SK-N-SH treated with all-trans-retinoic acid at 6 μM for 48 hours (cell line): ENCODE measurements around the gene MAP3K10.
A peak's percentile ranks its signal among the peaks of the same experiment; 100 is the strongest.

ENCODE experiments used
- ATAC-seq: fragments of 200-7000 bp; cut with Tn5 transposase; 3 replicates; pipeline ENCODE4 v1.9.1; 2020; ENCODE audit warnings: mild to moderate bottlenecking, moderate library complexity
- ARNTL ChIP-seq: fragments of 450-650 bp; formaldehyde crosslinking; IDR thresholded peaks from 2 replicates; pipeline ENCODE4 v1.5.0; 2020; ENCODE audit warnings: low read depth, mild to moderate bottlenecking, moderate library complexity, borderline replicate concordance
- BACH2 ChIP-seq: fragments of 250-450 bp; sonication (Bioruptor Pico); IDR thresholded peaks from 2 replicates; pipeline ENCODE4 v1.9.0; 2021; ENCODE audit warnings: mild to moderate bottlenecking, borderline replicate concordance
- CREB5 ChIP-seq: fragments of 250-450 bp; sonication (Bioruptor Pico); IDR thresholded peaks from 2 replicates; pipeline ENCODE4 v1.5.1; 2020; ENCODE audit warnings: low read depth, mild to moderate bottlenecking, moderate library complexity
- CSDC2 ChIP-seq: fragments of 250-450 bp; sonication (Bioruptor Pico); IDR thresholded peaks from 2 replicates; pipeline ENCODE4 v1.5.0; 2020; ENCODE audit warnings: mild to moderate bottlenecking, moderate library complexity
- ESRRG ChIP-seq: fragments of 250-450 bp; sonication (Bioruptor Pico); IDR thresholded peaks from 2 replicates; pipeline ENCODE4 v1.6.1; 2021; ENCODE audit warnings: mild to moderate bottlenecking
- GLIS3 ChIP-seq: fragments of 250-450 bp; sonication (Bioruptor Pico); IDR thresholded peaks from 2 replicates; pipeline ENCODE4 v1.5.0; 2020; ENCODE audit warnings: mild to moderate bottlenecking, moderate library complexity
- OSR1 ChIP-seq: fragments of 250-450 bp; sonication (Bioruptor Pico); IDR thresholded peaks from 2 replicates; pipeline ENCODE4 v1.8.0; 2022; ENCODE audit warnings: moderate library complexity, mild to moderate bottlenecking, inconsistent platforms
- PATZ1 ChIP-seq: fragments of 250-450 bp; sonication (Bioruptor Pico); IDR thresholded peaks from 2 replicates; pipeline ENCODE4 v1.8.0; 2020; ENCODE audit warnings: mild to moderate bottlenecking, moderate library complexity, borderline replicate concordance
- POU6F1 ChIP-seq: fragments of 250-450 bp; sonication (Bioruptor Pico); IDR thresholded peaks from 2 replicates; pipeline ENCODE4 v1.8.0; 2021; ENCODE audit warnings: low read depth, mild to moderate bottlenecking, moderate library complexity, borderline replicate concordance
- PPARA ChIP-seq: fragments of 250-450 bp; sonication (Bioruptor Pico); IDR thresholded peaks from 2 replicates; pipeline ENCODE4 v1.5.0; 2020; ENCODE audit warnings: mild to moderate bottlenecking, borderline replicate concordance
- RARB ChIP-seq: fragments of 250-450 bp; sonication (Bioruptor Pico); IDR thresholded peaks from 2 replicates; pipeline ENCODE4 v1.8.0; 2021; ENCODE audit warnings: mild to moderate bottlenecking, moderate library complexity
- SNAI2 ChIP-seq: fragments of 250-450 bp; sonication (Bioruptor Pico); IDR thresholded peaks from 2 replicates; pipeline ENCODE4 v1.5.0; 2020; ENCODE audit warnings: mild to moderate bottlenecking, moderate library complexity
- TCF4 ChIP-seq: fragments of 250-450 bp; sonication (Bioruptor Pico); IDR thresholded peaks from 2 replicates; pipeline ENCODE4 v1.8.0; 2021; ENCODE audit warnings: mild to moderate bottlenecking, moderate library complexity, borderline replicate concordance
- TOX ChIP-seq: fragments of 250-450 bp; sonication (Bioruptor Pico); IDR thresholded peaks from 2 replicates; pipeline ENCODE4 v1.8.0; 2021; ENCODE audit warnings: mild to moderate bottlenecking, moderate library complexity, borderline replicate concordance
- ZC3H10 ChIP-seq: fragments of 250-450 bp; sonication (Bioruptor Pico); IDR thresholded peaks from 2 replicates; pipeline ENCODE4 v1.5.1; 2021; ENCODE audit warnings: mild to moderate bottlenecking, moderate library complexity
- ZFP3 ChIP-seq: fragments of 250-450 bp; sonication (Bioruptor Pico); IDR thresholded peaks from 2 replicates; pipeline ENCODE4 v1.5.0; 2020; ENCODE audit warnings: mild to moderate bottlenecking, moderate library complexity
- ZFP30 ChIP-seq: fragments of 450-650 bp; formaldehyde crosslinking; IDR thresholded peaks from 2 replicates; pipeline ENCODE4 v1.5.0; 2022; ENCODE audit warnings: mild to moderate bottlenecking, moderate library complexity
- ZNF565 ChIP-seq: fragments of 450-650 bp; formaldehyde crosslinking; conservative IDR thresholded peaks from 2 replicates; pipeline ENCODE4 v1.5.0; 2020; ENCODE audit warnings: low read depth, mild to moderate bottlenecking, moderate library complexity
- ZNF8 ChIP-seq: fragments of 450-650 bp; formaldehyde crosslinking; IDR thresholded peaks from 2 replicates; pipeline ENCODE4 v1.5.0; 2020; ENCODE audit warnings: mild to moderate bottlenecking, moderate library complexity

MAP3K10 gene

DNA sequence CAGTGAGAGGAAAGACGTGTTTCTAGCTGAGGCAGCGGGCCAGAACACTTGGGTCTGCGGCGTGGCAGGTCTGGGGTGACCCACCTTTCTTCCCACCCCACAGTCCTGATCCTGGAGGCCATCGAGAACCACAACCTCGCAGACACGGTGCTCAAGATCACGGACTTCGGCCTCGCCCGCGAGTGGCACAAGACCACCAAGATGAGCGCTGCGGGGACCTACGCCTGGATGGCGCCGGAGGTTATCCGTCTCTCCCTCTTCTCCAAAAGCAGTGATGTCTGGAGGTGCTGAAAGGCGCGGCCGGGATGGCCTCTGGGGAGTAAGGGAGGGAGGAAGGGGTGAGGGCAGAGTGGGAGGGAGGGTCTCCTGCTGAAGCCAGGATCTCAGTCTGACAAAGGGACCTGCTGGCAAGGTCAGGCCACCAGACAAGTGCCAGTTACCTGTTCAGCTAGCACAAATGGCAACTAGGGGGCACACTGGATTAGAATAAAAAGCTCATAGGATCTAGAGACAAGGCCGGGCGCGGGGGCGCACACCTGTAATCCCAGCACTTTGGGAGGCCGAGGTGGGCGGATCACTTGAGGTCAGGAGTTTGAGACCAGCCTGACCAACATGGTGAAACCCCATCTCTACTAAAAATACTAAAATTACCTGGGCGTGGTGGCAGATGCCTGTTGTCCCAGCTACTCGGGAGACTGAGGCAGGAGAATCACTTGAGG lies 7.2 kb downstream of the MAP3K10 start:
- no peak for ATAC-seq
- TF ChIP-seq RARB: no peak
- no peak for TF ChIP-seq POU6F1 (CRISPR knock-in tag)
- TF ChIP-seq ZNF8 (CRISPR knock-in tag): no peak
- no peak for TF ChIP-seq ESRRG (CRISPR knock-in tag)
- TF ChIP-seq SNAI2 (CRISPR knock-in tag): no peak
- TF ChIP-seq OSR1: no peak
- no peak for TF ChIP-seq BACH2 (CRISPR knock-in tag)
- no peak for TF ChIP-seq ZFP30 (CRISPR knock-in tag)
- no peak for TF ChIP-seq PATZ1 (CRISPR knock-in tag)
- TF ChIP-seq CREB5 (CRISPR knock-in tag): no peak
- TF ChIP-seq ZC3H10: no peak
- TF ChIP-seq ZNF565 (CRISPR knock-in tag): no peak
- TF ChIP-seq ARNTL: no peak
- TF ChIP-seq GLIS3 (CRISPR knock-in tag): no peak
- no peak for TF ChIP-seq PPARA (CRISPR knock-in tag)
- no peak for TF ChIP-seq ZFP3 (CRISPR knock-in tag)
- TF ChIP-seq, all 23 proteins: peak for 0

DNA sequence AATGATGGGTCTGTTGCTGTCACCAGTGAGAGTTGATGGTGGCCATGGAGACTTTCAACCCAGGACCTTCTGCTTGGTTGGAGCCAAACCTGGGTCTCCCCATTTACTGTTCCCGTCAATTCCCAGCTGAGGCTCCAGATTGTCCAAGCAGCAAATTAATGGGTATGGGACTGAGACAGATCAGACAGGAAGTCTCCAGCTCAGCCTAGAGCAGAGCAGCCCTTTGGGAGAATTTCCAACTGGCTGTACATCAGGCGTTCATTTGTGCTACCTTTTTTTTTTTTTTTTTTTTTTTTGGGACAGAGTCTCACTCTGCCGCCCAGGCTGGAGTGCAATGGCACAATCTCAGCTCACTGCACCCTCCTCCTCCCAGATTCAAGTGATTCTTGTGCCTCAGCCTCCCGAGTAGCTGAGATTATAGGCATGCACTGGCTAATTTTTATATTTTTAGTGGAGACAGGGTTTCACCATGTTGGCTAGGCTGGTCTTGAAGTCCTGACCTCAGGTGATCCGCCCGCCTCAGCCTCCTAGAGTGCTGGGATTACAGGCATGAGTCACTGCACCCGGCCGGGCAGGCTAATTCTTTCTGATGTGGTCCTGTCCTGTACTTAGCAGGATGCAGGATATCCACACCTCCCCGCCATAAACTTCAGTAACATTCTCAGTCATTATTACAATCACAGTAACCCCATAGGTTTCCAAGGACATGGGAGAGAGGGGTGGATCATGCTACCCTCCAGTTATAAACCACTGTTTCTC lies 9.3 kb downstream of the MAP3K10 start:
- TF ChIP-seq SNAI2 (CRISPR knock-in tag): no peak
- no peak for TF ChIP-seq CSDC2 (CRISPR knock-in tag)
- TF ChIP-seq CREB5 (CRISPR knock-in tag): no peak
- peak; percentile 38; the same call in 2 of the 3 replicates for ATAC-seq

DNA sequence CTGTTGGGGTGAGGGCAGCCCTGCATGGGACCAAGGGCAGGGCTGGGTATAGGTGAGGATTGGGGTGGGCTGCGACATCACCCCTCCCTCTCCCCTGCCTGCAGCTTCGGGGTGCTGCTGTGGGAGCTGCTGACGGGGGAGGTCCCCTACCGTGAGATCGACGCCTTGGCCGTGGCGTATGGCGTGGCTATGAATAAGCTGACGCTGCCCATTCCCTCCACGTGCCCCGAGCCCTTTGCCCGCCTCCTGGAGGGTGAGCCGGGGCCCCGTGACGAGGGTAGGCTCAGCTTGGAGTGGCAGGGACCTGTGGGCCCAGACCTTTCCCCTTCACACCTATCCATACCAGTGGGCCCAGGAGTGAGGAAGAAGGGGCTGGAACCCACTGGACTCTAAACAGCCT lies 13.2 kb downstream of the MAP3K10 start:
- ATAC-seq: no peak

More for the DNA sequence above, 13.2 kb downstream of the MAP3K10 start:
- TF ChIP-seq OSR1 (no peak), BACH2 (CRISPR knock-in tag) (no peak), PPARA (CRISPR knock-in tag) (no peak), ZFP30 (CRISPR knock-in tag) (no peak), CSDC2 (CRISPR knock-in tag) (no peak), TCF4 (CRISPR knock-in tag) (no peak), ESRRG (CRISPR knock-in tag) (no peak), TOX (CRISPR knock-in tag) (no peak), ARNTL (no peak), CREB5 (CRISPR knock-in tag) (no peak), POU6F1 (CRISPR knock-in tag) (no peak), ZNF565 (CRISPR knock-in tag) (no peak), ZC3H10 (no peak)
